HepG2 (cell line): Measurements from ENCODE around the gene KRTAP1-1.
"Not testable (repeated sequence)": the region's sequence is repeated elsewhere in the genome, so short reads cannot be mapped to it uniquely, and the experiment has no call there.

Source experiments
- AGO2 ChIP-seq: fragments of 200-400 bp; formaldehyde crosslinking; optimal IDR thresholded peaks from 2 replicates; pipeline ENCODE3; 2017; ENCODE audit warnings: mild to moderate bottlenecking, low read depth, low read length, moderate library complexity
- JUNB ChIP-seq: sonication (generic); formaldehyde crosslinking; IDR thresholded peaks from 2 replicates; pipeline ENCODE4 v1.8.0; 2022; ENCODE audit warnings: missing genetic modification reagents, mild to moderate bottlenecking, borderline replicate concordance
- POLR2A ChIP-seq, 2 experiments: IDR thresholded peaks; 2 replicates each; pipeline ENCODE4 v1.6.1; 2011; ENCODE audit warnings: low read depth in 2 of 2, low read length in 2 of 2, mild to moderate bottlenecking in 1 of 2, moderate library complexity in 1 of 2; ENCODE audit not compliant: insufficient read depth in 1 of 2
- POLR2AphosphoS5 ChIP-seq: IDR thresholded peaks from 2 replicates; pipeline ENCODE4 v1.6.1; 2012; ENCODE audit warnings: low read depth, low read length
- RFX5 ChIP-seq: IDR thresholded peaks from 2 replicates; pipeline ENCODE4 v1.6.1; 2011; ENCODE audit warnings: low read depth, low read length, improper control_type of control experiment
- SMAD1 ChIP-seq: sonication (generic); formaldehyde crosslinking; IDR thresholded peaks from 2 replicates; pipeline ENCODE4 v1.4.0; 2020; ENCODE audit warnings: missing genetic modification reagents, low read depth, mild to moderate bottlenecking, borderline replicate concordance
- SMC3 ChIP-seq: IDR thresholded peaks from 2 replicates; pipeline ENCODE4 v1.6.1; 2011; ENCODE audit warnings: low read length, improper control_type of control experiment

- TF ChIP-seq POLR2A (IDR thresholded peaks at IDR 0.05; ENCODE audit: insufficient read depth in 1 of 2, low read depth in 2 of 2, low read length in 2 of 2); POLR2AphosphoS5; JUNB; SMC3; RFX5; SMAD1 (CRISPR knock-in tag); AGO2: not testable (repeated sequence)
These were observed 47.6 kb upstream of the KRTAP1-1 start for GRCh38 chr17:41088760-41089352.
